PC-3 (cell line): ENCODE measurements around the gene ELMO3. TPM values are rescaled to one million over a fixed set of nuclear protein-coding genes. Genes with fewer than 3 reads are reported as not detected.

Experiments used
- ATAC-seq: fragments of 200-7000 bp; cut with Tn5 transposase; 2 replicates; pipeline ENCODE4 v1.9.1; 2020; ENCODE audit warnings: mild to moderate bottlenecking, moderate library complexity
- BruUV-seq: library from RNA; stranded (reverse); fragments of 400-500 nt; replicated peaks from 2 replicates; lab custom pipeline; 2021; lab: Mats Ljungman, UMichigan
- CTCF ChIA-PET: fragments of 300-600 bp; sonication (Branson Sonifier 250); formaldehyde crosslinking; loops from one replicate; lab custom pipeline; 2022; ENCODE audit warnings: antibody characterized with exemption; lab: Charles Lee
- POLR2A ChIA-PET: fragments of 300-600 bp; sonication (Branson Sonifier 250); formaldehyde crosslinking; loops from one replicate; lab custom pipeline; 2022; ENCODE audit warnings: antibody characterized with exemption; ENCODE audit not compliant: unreplicated experiment; lab: Charles Lee
- DNase-seq: peaks from one replicate; pipeline ENCODE4 v3.0.0-alpha.2; 2015
- H2AFZ ChIP-seq: fragments of 300-600 bp; sonication (generic); 2 replicates; pipeline ENCODE4 v1.6.0; 2016; ENCODE audit warnings: antibody characterized with exemption, low read length
- H3F3A ChIP-seq: fragments of 300-600 bp; sonication (generic); one replicate; pipeline ENCODE4 v1.6.0; 2017; ENCODE audit warnings: antibody characterized with exemption, low read length, control low read depth, mild to moderate bottlenecking; ENCODE audit not compliant: unreplicated experiment
- H3K27ac ChIP-seq: fragments of 300-600 bp; sonication (generic); 2 replicates; pipeline ENCODE4 v1.5.1; 2016; ENCODE audit warnings: mild to moderate bottlenecking, low read length
- H3K27me3 ChIP-seq: fragments of 300-600 bp; sonication (generic); 2 replicates; pipeline ENCODE4 v1.6.1; 2016; ENCODE audit warnings: low read length, mixed read lengths
- H3K36me3 ChIP-seq: fragments of 300-600 bp; sonication (generic); 2 replicates; pipeline ENCODE4 v1.6.1; 2016; ENCODE audit warnings: low read depth, mixed run types, low read length, mixed read lengths
- H3K4me1 ChIP-seq: fragments of 300-600 bp; sonication (generic); 2 replicates; pipeline ENCODE4 v1.5.1; 2016; ENCODE audit warnings: low read length; ENCODE audit not compliant: insufficient read depth
- H3K4me2 ChIP-seq: fragments of 300-600 bp; sonication (generic); 2 replicates; pipeline ENCODE4 v1.6.0; 2016; ENCODE audit warnings: low read length
- H3K4me3 ChIP-seq: fragments of 300-600 bp; sonication (generic); 2 replicates; pipeline ENCODE4 v1.5.1; 2016; ENCODE audit warnings: mild to moderate bottlenecking, low read length, mixed read lengths
- H3K79me2 ChIP-seq: fragments of 300-600 bp; sonication (generic); 2 replicates; pipeline ENCODE4 v1.6.1; 2017; ENCODE audit warnings: low read length, mixed read lengths
- H3K9ac ChIP-seq: fragments of 300-600 bp; sonication (generic); 2 replicates; pipeline ENCODE4 v1.6.0; 2016; ENCODE audit warnings: mild to moderate bottlenecking, low read length
- H3K9me2 ChIP-seq: fragments of 300-600 bp; sonication (generic); replicated peaks from 2 replicates; pipeline ENCODE4 v1.6.1; 2016; ENCODE audit warnings: mixed run types, low read length, mixed read lengths
- H3K9me3 ChIP-seq: fragments of 300-600 bp; sonication (generic); 2 replicates; pipeline ENCODE4 v1.6.1; 2016; ENCODE audit warnings: low read length, mixed read lengths
- H4K20me1 ChIP-seq: fragments of 300-600 bp; sonication (generic); 2 replicates; pipeline ENCODE4 v1.6.1; 2016; ENCODE audit warnings: low read length, mixed read lengths
- EZH2 ChIP-seq: fragments of 300-600 bp; sonication (generic); IDR thresholded peaks from one replicate; pipeline ENCODE4 v1.6.1; 2017; ENCODE audit warnings: antibody characterized with exemption, mild to moderate bottlenecking, low read length; ENCODE audit not compliant: unreplicated experiment
- EZH2phosphoT487 ChIP-seq: fragments of 300-600 bp; sonication (generic); IDR thresholded peaks from 2 replicates; pipeline ENCODE4 v1.6.1; 2018; ENCODE audit warnings: mild to moderate bottlenecking, antibody characterized with exemption, low read length, borderline replicate concordance
- intact Hi-C: fragments of 100-400 bp; cut with micrococcal nuclease; formaldehyde crosslinking; loops from 2 replicates; pipeline ENCODE4 v1.9.0; 2023
- total RNA-seq: library from RNA; depleted of rRNA; stranded (reverse); fragments of >200 nt; gene quantifications from 2 replicates; pipeline ENCODE4 v1.2.3, GENCODE V29; 2014
- TF ChIP-seq, protein P1 (sequence below): fragments of 300-600 bp; sonication (generic); conservative IDR thresholded peaks from 2 replicates; pipeline ENCODE4 v1.5.1; 2017; ENCODE audit warnings: antibody characterized with exemption, low read depth, mild to moderate bottlenecking, low read length

The ELMO3 gene
- total RNA-seq, 1 experiment from 2014 or later, result 2.2 TPM

DNA sequence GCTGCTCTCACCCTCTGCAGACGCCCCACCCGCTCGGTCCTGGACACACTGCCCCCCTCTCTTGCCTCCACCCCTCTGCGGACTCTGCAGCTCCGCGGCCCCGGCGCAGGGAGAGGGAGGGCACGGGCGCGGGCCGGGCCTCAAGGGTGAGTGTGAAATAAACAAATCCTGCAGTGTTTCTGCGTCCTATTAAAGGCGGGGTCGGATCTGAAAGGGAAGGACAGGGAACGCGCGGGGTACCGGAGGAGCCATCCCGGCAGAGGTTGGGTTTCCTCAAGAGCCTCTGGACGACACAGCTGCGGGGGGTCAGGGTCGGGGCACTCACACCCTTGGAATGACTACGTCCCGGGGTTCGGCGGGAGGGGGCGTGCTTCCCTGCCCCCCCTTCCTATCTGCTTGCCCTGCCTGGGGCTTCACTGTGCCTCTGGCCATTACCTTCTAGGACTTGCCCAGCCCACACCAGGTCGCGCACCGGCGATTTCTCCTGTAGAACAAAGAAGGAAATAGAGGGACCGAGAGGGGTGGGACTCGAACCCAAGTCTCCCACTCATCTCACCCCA is 34.9 kb upstream of the ELMO3 start:
- Histone ChIP-seq H3K4me2 (no peak overlapping the region), H3K9ac (no peak overlapping the region), H3F3A (no peaks in the 10 kb centered on the region), H4K20me1 (no peaks in the 10 kb centered on the region), H3K27me3 (no peaks in the 10 kb centered on the region), H3K9me2 (no peaks in the 10 kb centered on the region), H3K27ac (no peak overlapping the region), H3K4me3 (no peak overlapping the region), H2AFZ (no peak overlapping the region), H3K36me3 (no peaks in the 10 kb centered on the region), H3K79me2 (no peaks in the 10 kb centered on the region), H3K9me3 (no peaks in the 10 kb centered on the region), H3K4me1 (peaks cover 9% of the 10 kb centered on the region)
- ATAC-seq (no peak), DNase-seq (no peak)
- TF ChIP-seq EZH2, result no peak
- TF ChIP-seq, protein P1, sequence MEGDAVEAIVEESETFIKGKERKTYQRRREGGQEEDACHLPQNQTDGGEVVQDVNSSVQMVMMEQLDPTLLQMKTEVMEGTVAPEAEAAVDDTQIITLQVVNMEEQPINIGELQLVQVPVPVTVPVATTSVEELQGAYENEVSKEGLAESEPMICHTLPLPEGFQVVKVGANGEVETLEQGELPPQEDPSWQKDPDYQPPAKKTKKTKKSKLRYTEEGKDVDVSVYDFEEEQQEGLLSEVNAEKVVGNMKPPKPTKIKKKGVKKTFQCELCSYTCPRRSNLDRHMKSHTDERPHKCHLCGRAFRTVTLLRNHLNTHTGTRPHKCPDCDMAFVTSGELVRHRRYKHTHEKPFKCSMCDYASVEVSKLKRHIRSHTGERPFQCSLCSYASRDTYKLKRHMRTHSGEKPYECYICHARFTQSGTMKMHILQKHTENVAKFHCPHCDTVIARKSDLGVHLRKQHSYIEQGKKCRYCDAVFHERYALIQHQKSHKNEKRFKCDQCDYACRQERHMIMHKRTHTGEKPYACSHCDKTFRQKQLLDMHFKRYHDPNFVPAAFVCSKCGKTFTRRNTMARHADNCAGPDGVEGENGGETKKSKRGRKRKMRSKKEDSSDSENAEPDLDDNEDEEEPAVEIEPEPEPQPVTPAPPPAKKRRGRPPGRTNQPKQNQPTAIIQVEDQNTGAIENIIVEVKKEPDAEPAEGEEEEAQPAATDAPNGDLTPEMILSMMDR, result no peak
- TF ChIP-seq EZH2phosphoT487, result no peak
- intact Hi-C loops, result loop anchor here (5.0 kb wide), 1 partner anchor 147 kb away; no protein-coding TSS in a partner anchor
- ChIA-PET CTCF (no interaction called here), POLR2A (no interaction called here)
- no TSS peak for BruUV-seq

DNA sequence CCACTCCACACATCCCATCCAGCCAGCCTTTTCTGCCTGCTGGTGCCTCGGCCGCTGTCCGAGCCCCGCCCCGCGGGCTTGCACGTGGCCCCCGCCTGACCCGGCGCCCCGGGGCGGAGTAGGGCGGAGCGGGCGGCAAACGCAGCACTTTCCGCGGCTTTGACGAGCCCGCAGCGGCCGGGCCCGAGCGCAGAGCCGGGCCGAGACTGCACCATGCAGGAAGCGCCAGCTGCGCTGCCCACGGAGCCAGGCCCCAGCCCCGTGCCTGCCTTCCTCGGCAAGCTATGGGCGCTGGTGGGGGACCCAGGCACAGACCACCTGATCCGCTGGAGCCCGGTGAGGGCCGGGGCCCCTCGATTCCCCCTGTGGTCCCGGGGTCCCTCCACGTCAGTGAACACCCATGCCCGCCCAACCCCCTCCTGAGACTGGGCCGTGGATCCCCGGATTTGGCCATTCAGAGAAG is 34.3 kb upstream of the ELMO3 start, which contains the start of gene HSF4:
Gene HSF4 (plus strand): TSS at position 147 of the 463 bp plus-strand sequence. CDS start 67 bp downstream, at position 214.
- ATAC-seq (no peak), DNase-seq (no peak)
- no peak within 1 kb of the TSS for H3K4me3 ChIP-seq
- H3F3A ChIP-seq, result no peaks in the 10 kb centered on the region
- CTCF ChIA-PET, result no interaction called here
- H3K4me1 ChIP-seq, result peaks cover 12% of the 10 kb centered on the region
- no peak within 1 kb of the TSS for H2AFZ ChIP-seq
- no peak for TF ChIP-seq EZH2
- no peak for TF ChIP-seq EZH2phosphoT487
- TF ChIP-seq, protein P1, result no peak
- H3K4me2 ChIP-seq, result no peak within 1 kb of the TSS
- BruUV-seq, result no TSS peak
- H3K27ac ChIP-seq, result no peak within 1 kb of the TSS
- no peaks in the 10 kb centered on the region for H3K9me3 ChIP-seq
- no peak within 1 kb of the TSS for H3K9ac ChIP-seq
- POLR2A ChIA-PET, result no interaction called here
- no peaks in the 10 kb centered on the region for H3K27me3 ChIP-seq
- no peaks in the 10 kb centered on the region for H4K20me1 ChIP-seq
- intact Hi-C loops, result loop anchor here (5.0 kb wide), 1 partner anchor 147 kb away; no protein-coding TSS in a partner anchor
- no peaks in the 10 kb centered on the region for H3K36me3 ChIP-seq
- no peaks in the 10 kb centered on the region for H3K79me2 ChIP-seq
- H3K9me2 ChIP-seq, result no peaks in the 10 kb centered on the region
